Kidney capillary endothelial cell (primary cell): Measurements from ENCODE around the gene PHF3.
"Not testable (repeated sequence)": the region's sequence is repeated elsewhere in the genome, so short reads cannot be mapped to it uniquely, and the experiment has no call there.

Experiments
- DNase-seq: peaks from one replicate; pipeline ENCODE4 v3.0.0-alpha.2; 2018; ENCODE audit warnings: low spot score

Gene PHF3

DNA sequence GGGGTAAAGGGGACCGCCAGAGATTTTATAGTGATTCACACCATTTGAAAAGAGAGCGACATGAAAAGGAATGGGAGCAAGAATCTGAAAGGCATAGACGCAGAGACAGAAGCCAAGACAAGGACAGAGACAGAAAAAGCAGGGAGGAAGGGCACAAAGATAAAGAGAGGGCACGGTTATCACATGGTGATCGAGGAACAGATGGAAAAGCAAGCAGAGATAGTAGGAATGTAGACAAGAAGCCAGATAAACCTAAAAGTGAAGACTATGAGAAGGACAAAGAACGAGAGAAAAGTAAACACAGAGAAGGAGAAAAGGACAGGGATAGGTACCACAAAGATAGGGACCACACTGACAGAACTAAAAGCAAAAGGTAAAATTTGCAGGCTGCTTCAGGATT lies 77.7 kb downstream of the PHF3 start:
- no peak for DNase-seq

DNA sequence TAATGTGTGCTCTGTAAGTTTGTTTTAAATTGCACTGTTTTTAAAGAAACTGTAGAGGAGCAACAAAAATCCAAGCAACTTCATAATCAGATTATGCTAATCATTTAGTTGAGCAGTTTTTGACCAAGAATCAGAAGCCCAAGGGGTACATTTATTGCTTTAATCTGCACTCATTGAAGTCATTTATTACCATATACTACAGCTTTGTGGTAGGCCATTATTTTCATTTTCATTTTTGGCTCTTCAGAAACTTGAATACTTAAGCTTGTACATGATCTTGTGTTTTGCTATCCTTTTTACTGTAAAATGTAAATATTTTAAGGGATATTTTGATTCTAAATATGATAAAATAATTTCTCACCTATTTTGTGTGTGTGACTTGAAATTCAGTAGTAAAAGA lies 78.5 kb downstream of the PHF3 start:
- no peak for DNase-seq

DNA sequence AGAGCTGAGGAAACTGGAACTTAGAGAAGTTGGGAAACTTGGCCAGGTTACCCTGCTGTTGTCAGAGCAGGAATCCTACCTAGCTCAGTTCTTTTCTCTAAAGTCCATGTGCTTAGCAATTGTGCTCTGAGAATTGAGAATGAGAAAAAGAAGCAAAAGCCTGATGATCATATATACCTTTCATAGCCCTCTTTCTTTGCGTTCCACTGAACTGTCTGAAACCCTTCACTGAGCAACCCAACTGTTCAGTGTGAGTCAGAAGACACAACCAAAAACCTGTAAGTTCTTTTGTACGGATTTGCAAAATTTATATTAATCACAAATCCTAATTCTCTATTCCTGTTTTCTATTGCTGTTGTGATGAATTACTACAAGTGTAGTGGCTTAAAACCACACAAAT lies 80.6 kb downstream of the PHF3 start:
- no peak for DNase-seq

DNA sequence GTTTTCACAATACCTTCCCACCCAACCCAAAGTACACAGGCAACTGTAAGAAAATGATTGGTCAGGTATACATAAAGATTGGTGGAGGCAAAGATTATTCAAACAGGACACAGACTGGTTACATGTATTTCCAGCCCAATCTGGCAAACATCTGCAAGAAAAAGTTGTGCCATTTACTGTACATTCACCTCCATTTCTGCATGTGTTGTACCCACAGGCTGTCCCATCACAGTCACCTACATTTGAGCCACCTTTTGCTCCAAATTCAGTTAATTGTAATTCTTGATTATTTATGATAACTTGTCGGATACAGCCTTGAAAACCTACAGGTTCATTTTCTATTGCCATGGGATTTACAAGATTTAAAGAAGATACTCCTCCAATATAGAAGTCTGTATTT lies 85.6 kb downstream of the PHF3 start:
- no peak for DNase-seq

DNA sequence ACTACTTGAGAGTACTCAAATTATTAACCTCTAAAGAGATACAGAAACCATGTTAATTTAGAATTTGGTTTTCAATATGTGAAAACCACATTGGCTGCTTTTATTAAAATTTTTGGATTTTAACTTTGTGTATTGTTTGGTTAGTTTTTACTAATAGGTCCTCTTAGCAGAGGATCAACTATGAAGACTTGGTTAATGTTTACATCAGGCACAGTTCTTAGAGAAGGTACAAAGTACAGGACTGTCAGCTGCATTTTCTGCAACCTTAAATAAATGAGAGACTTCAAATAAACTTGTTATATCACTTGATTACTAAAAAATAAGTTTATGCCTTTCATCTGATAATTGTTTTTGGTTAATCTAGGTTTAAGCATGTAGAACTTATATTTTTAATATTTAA lies 89.1 kb downstream of the PHF3 start:
- no peak for DNase-seq

DNA sequence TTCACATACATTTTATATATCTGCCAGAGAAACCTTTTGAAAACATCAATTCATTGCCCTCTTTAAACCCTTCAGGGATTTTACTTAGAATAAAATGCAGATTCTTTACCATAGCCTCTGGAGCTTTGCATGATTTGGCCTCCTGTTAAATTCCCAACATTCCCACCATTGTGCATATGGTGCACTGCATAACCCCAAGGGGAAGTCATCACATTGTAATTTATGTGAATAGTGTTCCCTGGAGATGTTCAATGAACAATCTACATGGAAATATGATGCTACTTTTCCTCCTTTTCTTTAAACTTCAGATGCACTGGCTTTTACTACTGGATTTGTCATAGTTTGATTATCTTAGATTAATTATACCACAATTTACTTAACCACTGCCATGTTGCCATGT lies 94.7 kb downstream of the PHF3 start:
- DNase-seq = no peak

DNA sequence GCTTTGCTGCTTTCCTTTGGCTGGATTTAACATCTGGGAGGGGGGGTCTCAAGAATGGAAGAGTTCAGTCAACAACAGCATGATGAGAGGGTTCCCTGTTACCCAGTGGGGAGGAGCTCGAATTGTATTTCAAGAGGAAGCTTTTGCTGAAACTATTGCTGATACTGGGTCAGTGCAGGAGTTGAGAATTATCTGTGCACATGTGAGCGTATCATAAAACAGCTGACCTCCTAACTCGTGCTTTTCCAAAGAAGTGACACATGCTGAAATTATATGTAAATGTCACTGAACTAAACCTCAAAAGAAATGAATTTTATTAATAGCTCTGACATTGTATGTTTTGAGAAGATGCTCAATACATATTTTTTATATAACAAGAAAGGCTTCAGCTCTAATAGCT lies 96.3 kb downstream of the PHF3 start:
- no peak for DNase-seq

DNA sequence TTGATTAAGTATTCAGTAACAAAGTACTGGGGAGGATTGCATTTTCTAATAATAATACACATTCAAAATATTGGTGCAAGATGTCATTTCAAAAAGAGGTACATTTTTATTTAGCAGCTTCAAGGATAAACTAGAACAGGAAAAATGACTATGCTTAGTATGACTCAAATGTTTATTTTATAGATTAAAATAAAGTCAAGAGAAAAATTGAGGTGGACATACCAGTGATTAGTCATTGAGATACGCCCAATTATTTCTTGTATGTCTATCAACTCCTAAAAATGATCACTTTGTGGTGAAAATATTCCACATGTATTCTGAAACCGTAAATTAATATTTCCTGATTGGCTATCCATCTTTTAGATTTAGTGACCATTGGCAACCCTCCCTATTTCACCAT lies 96.7 kb downstream of the PHF3 start:
- peak; percentile 10 for DNase-seq

DNA sequence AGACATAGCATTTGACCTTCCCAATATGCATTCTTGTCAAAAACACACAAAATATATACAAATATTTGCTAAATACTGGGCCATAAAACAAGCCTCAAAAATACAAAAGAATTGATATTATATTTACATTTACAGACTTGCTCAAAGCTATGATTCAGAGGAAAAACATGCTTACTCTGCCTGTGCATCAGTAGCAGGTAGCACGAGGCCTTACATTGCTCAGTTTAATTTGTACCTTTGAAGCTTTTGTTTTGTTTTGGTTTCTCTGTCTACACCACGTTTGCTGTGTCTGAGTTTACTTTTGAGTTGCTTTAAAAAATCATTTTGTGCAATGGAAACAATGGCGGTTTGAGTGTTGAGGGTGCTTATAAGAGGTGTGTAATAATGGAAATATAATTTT lies 99.3 kb downstream of the PHF3 start:
- no peak for DNase-seq

DNA sequence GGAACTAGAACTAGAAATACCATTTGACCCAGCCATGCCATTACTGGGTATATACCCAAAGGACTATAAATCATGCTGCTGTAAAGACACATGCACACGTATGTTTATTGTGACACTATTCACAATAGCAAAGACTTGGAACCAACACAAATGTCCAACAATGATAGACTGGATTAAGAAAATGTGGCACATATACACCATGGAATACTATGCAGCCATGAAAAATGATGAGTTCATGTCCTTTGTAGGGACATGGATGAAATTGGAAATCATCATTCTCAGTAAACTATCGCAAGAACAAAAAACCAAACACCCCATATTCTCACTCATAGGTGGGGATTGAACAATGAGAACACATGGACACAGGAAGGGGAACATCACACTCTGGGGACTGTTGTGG lies 102.6 kb downstream of the PHF3 start:
- not testable (repeated sequence) for DNase-seq

DNA sequence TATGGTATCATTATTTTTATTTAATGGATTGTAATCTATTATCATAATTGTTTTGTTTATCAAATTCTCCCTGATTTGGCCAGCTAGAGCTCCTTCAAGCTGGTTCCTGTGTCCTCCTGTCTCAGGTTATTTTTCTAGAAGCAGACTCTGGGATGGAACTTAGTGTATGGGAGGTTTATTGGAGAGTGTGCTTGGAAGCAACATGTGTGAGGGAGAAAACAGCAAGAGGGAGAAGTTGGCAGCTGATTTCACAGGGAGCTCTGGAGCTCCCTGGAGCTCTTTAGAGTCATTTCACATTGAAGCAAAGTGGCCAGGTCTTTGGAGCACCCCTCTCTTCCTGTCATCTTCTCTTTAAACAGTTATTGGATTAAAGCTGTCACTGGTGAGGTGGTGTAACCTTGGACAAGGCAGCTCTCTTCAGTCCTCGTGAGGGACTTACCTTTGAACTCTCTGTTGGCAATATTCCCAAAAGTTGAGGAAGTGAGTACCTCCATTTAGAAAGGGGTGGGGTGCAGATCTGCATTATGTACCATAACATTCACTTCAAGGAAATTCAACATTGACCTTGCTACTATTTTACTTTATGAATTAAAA lies 103.6 kb downstream of the PHF3 start:
- DNase-seq = no peak

DNA sequence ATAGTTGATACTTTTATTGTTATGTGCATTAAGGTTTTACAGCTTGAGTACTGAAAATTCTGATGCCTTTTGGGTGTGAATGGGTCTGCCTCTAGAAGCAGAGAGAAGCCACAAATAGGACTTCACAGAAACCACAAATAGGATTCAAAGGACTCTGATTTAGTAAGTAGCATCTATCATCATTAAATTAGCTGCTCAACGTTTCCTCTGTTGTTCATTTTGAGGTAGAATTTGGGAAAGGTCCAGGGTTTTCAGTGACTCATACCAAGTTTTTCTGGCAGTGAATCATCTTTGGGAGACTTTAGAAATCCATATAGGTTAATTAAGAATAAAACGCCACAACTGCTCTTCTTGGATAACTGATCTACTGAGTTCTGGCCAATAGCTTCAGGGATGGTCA lies 105.1 kb downstream of the PHF3 start:
- DNase-seq = peak; percentile 9

DNA sequence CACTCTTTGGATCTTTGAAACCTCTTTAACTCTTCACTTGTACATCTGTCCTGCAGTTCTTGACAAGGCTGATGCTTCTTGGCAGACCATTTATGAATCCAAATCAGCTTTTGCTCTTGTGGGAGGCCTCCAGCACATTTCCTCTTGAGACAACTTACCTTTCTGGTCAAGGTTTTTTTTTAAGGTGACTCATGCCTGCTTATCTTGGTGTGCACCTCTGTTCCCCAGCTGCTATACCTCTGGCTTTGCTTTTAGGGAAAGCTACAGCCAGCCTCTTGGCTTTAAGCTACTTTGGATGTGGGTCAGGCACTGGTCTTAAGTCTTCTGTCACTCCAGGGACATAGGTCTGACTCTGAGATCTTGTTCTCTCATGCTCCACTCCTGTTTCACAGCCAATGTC lies 106.5 kb downstream of the PHF3 start:
- no peak for DNase-seq

DNA sequence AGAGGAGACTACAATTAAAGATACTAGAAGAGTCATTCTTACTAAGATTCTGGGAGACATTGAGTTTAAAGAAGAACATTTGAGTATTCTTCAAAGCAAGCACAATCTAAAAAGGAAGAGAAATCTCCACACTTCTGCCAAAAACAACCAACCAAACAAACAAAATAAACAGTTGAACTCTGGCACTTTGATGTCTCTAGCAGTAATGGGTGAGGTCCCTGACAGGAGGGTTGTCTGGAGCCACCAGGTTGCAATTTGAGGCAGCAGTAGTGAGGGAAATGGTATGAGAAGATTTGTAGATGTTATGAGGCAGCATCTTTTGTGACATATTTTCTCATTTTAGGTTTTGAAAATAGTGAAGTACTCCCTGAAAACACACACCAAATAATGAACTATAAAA lies 108.1 kb downstream of the PHF3 start:
- DNase-seq = no peak

DNA sequence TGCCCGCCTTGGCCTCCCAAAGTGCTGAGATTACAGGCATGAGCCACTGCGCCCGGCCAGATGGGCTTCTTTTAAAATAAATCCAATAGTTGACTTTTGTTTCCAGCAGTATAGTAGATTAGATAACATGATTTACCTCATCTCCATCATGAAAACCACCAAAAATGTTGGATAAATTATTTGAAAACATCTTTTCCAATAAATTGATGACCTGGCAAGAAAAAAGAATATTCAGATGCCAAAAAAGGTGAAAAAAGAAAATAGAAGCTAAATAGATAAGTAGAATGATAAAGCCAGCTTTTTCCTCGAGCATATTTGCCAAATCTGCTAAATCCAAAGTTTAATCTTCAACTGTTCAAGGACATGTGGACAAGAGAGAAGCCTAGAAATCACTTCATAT lies 109.2 kb downstream of the PHF3 start:
- no peak for DNase-seq

DNA sequence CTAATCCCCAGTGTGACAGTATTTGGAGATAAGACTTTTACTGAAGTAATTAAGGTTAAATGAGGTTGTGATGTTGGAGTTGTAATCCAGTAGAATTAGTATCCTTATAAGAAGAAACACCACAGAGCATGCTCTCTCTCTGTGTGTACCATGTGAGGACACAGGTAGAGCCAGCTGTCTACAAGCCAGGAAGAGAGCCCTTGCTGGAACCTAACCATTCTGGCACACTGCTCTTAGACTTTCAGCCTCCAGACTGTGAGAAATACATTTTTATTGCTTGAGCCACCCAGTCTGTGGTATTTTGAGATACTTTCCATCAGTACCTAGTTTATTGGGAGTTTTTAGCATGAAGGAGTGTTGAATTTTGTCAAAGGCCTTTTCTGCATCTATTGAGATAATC lies 110.2 kb downstream of the PHF3 start:
- no peak for DNase-seq

DNA sequence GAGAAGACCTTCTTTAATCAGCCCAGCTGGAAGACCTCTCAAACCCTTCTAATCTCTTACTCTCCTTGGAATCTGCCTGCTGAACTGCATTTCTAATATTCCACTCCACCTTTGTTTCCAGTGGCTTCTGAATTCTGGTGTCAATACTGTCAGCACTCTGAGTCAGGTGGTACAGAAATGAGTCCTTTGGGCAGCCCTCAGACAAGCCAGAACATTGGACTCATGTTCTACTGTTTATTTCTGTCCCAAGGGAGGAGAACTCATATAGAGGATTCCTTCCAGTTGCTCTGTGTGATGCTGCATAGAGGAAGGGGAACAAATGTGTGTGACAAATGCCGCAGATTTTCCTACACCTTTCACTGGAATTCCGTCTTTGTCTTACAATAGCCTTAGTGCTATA lies 114.8 kb downstream of the PHF3 start:
- DNase-seq = no peak

DNA sequence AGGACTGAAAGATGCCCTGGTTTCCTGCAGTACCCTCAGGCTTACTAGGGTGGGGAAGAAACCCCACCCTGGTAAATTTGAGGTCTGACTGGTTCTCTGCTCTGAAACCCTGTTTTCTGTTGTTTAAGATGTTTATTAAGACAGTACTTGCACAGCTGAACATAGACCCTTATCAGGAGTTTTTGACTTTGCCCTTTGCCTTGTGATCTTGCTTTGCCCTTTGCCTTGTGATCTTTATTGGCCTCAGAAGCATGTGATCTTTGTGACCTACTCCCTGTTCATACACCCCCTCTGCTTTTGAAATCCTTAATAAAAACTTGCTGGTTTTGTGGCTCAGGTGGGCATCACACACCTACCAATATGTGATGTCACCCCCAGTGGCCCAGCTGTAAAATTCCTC lies 121.7 kb downstream of the PHF3 start:
- not testable (repeated sequence) for DNase-seq

DNA sequence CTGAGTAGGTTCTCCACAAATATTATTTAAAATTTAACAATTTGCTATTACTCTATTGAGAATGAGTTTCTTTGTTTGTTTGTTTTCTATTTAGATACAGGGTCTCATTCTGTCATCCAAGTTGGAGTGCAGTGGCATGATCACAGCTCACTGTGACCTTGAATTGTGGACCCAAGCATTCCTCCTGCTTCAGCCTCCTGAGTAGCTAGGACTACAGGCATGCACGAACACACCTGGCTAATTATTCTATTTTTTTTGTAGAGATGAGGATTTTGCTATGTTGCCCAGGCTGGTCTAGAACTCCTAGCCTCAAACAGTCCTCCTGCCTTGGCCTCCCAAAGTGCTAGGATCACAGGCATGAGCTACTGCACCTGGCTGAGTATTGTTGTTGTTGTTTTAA lies 122.2 kb downstream of the PHF3 start:
- DNase-seq = no peak

DNA sequence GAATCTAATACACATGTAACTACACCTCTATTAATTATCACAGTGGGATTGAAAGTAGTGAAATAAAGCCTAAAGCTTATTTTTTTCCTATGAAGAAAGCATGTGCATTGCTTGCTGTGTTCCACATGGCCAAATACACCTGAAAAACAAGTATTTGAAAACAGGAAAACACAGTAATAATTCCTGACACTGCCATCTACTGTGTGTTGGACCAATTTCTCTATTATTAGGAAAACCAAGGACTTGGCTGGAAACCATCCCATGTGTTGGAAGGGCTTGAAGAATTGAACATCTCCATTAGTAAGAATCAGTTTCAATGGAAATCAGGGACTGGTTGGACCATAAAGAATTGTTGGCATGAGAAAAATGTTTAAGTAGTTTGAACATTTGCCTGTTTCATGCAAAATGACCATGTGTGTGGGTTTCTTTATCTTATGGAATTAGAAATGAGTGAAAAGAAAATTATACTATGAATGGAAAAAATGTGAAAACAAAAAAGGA lies 124.1 kb downstream of the PHF3 start:
- DNase-seq = no peak

DNA sequence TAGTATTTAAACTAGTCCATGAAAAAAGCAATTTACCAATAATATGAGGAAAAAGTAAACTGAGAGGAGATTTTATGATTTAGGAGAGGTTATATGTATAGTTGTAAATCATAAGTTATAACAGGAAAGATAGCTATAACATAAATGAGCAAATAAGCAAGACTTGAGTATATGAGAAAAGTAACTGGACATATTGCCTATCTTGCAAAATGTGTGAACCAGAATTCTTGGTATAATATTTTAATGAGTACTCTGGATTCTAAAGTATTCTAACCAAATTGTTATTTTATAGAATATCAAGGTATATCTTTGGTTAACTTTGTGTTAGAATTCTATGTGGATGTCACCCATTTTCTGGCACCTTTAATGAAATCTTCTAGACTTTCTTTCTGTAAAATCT lies 124.6 kb downstream of the PHF3 start:
- DNase-seq = no peak

DNA sequence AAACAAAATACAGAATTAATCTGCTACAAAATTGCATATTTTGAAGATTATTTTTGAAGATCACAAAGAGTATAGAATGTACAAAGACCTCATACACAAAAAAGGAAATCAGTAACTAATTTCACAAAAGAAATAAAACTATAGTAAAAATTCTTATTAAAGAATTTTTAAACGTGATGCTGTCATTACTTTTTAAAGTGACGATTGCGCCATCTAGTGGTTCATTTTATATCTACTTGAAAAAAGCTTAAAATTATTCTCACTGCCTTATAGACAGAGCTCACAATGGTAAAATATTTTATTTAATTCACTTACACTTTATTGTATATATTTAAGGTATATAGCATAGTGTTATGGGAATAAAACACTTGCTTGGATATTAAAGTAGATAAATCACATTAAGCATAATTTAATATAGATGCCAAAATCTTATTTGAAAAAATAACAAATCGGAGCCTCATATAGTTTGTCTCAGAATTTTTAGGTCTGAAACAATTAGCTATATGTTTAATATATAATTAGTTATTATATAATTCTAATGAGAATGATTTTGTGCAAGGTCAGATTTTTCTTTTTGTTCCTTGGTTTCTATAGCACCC lies 128.8 kb downstream of the PHF3 start:
- DNase-seq = peak; percentile 48
